WI38 (cell line): ENCODE measurements around the gene PARD3.
"Not testable (repeated sequence)": the region's sequence is repeated elsewhere in the genome, so short reads cannot be mapped to it uniquely, and the experiment has no call there.

ENCODE experiments used
- H3K4me3 ChIP-seq: 2 replicates; pipeline ENCODE4 v1.5.1; 2011; ENCODE audit warnings: low read depth, mild to moderate bottlenecking, control low read depth, low read length
- TF ChIP-seq, protein P1 (sequence below): IDR thresholded peaks from 2 replicates; pipeline ENCODE4 v1.5.1; 2012; ENCODE audit warnings: low read depth, mild to moderate bottlenecking, control low read depth, low read length

PARD3 gene

DNA sequence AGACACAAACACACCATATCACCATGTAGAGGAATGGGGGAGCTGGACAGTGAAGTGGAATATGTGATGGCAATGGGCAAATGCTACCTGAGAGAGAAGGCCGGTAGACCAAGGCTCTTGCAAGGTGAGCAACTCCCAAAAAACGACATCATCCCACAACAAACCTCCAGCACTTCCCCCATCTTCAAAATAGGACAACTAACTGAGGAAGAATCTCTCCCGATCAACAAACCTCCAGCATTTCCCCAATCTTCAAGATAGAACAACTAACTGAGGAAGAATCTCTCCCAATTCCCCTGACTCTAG is 387.2 kb downstream of the PARD3 start:
- TF ChIP-seq, protein P1, sequence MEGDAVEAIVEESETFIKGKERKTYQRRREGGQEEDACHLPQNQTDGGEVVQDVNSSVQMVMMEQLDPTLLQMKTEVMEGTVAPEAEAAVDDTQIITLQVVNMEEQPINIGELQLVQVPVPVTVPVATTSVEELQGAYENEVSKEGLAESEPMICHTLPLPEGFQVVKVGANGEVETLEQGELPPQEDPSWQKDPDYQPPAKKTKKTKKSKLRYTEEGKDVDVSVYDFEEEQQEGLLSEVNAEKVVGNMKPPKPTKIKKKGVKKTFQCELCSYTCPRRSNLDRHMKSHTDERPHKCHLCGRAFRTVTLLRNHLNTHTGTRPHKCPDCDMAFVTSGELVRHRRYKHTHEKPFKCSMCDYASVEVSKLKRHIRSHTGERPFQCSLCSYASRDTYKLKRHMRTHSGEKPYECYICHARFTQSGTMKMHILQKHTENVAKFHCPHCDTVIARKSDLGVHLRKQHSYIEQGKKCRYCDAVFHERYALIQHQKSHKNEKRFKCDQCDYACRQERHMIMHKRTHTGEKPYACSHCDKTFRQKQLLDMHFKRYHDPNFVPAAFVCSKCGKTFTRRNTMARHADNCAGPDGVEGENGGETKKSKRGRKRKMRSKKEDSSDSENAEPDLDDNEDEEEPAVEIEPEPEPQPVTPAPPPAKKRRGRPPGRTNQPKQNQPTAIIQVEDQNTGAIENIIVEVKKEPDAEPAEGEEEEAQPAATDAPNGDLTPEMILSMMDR: no peak
- H3K4me3 ChIP-seq: no peak overlapping the region

DNA sequence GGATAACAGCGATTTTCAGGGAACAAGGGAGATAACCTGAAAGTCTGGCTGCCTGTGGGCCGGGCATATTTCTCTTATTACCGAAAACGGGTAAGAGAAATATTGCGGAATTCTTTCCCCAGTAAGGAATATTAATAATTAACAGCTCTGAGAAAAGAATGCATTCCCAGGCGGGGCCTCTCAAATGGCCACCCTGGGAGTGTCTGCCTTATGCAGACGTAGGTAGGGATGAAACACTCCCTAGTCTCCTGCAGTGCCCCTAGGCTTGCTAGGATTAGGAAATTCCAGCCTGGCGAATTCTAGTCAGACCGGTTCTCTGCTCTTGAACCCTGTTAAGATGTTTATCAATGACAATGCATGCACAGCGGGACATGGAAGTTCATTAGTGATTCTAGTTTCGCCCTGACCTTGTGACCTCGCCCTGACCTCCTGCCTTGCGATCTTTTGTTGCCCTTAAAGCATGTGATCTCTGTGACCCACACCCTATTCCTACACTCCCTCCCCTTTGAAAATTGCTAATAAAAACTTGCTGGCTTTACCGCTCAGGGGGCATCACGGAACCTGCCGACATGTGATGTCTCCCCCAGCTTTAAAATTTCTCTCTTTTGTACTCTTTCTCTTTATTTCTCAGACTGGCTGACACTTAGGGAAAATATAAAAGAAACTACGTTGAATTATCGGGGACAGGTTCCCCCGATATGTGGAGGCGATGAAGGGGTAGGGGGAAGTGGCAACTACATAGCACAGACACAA is 387.8 kb downstream of the PARD3 start:
- not testable (repeated sequence) for H3K4me3 ChIP-seq

DNA sequence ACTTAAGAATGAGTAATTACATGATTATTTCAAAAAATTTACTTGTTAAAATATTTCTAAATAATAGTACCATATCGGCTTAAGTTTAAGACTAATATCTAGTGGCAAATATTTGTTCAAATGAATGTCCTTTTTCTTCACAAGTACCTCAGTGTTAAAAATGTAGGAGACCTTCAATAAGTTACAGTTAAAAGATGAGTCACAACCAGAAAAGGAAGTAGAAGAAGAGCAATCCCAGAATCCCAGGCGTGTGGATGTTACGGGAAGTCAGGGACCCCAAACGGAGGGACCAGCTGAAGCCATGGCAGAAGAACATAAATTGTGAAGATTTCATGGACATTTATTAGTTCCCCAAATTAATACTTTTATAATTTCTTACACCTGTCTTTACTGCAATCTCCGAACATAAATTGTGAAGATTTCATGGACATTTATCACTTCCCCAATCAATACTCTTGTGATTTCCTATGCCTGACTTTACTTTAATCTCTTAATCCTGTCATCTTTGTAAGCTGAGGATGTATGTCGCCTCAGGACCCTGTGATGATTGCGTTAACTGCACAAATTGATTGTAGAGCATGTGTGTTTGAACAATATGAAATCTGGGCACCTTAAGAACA is 388.4 kb downstream of the PARD3 start:
- H3K4me3 ChIP-seq: not testable (repeated sequence)

DNA sequence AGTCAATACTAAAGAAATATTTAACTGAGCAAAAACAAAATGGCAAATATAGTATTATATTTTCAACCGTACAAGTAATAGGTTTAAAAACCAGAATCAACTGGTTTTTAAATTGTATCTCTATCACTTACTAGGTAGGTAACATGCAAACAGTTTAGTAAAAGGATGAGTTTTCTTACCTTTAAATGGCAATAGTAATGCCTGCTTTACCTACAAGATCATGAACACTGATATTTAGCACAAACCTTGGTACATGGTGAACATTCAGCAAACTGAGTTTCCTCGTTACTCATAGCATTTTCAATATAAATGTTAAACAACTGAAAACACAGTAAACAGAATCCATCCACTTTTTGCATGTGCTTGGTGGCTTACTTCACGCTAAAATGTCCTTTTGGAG is 389.1 kb downstream of the PARD3 start:
- TF ChIP-seq, protein P1: no peak
- no peak overlapping the region for H3K4me3 ChIP-seq

DNA sequence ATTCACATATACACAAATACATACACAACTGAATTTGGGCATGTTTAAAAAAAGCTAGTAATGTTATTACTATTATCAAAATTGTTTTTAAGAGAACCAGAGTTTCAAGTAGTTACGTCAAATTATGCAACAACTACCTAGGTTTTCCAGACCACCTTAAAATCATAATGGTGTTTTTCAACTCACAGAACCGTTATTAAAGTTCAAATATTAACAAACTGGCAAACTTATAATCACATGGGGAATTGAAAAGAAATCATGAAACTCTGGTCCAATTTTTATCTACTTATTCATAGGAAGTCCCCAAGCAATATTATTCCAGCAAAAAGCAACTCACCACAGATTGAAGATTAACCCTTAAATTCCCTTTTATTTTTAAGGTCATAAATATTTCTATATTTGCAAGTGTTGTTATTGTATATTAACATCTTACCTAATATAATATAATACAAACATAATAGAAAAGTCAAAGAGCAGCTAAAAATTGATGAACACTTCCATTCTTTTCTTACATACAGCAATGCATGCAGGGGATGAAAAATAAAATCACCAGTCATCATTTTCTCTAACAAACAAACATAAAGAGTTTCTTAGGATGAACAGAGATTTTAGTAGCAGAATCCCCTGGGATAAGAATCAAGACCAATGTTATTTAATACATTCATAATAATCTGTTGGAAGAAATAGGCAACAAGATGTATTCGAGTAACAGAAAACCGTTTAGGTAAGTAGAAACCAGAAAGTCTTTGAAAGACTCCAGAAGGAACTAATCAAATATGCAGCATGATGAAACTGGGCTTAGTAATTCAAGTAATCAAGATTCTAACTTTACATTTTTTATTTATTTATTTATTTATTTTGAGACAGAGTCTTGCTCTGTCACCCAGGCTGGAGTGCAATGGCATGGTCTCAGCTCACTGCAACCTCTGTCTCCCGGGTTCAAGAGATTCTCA is 391.1 kb downstream of the PARD3 start:
- H3K4me3 ChIP-seq: no peak overlapping the region
- TF ChIP-seq, protein P1: no peak

DNA sequence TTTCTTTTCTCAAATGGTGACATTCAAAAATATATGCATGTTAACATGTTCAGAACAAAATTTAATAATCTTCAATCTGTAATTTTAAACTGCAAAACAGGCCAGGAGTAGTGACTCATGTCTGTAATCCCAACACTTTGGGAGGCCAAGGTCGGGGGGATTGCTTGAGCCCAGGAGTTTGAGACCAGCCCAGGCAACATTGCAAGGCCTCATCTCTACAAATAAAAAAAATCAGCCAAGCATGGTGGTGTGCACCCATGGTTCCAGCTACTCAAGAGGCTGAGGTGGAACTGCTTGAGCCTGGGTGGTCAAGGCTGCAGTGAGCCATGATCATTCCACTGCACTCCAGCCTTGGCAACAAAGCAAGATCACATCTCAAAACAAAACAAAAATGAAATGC is 394.3 kb downstream of the PARD3 start:
- TF ChIP-seq, protein P1: no peak
- no peak overlapping the region for H3K4me3 ChIP-seq

DNA sequence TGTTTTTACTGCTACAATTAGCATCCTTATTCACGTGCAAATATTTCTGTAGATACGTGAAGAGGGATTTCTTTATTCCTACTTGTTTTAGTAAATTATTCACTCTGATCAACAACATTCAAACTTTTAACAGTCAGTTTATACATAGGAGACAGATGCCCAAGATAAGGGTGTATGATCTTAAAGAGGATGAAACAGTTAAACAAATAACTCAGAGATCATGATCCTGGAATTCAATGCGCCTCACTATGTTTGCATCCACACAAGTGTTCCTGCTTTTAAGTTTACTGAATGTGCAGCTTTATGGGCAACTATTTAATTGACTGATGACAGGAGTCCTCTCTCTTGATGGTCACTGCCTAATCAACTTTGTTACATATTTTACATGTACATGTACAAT is 394.8 kb downstream of the PARD3 start:
- no peak overlapping the region for H3K4me3 ChIP-seq
- TF ChIP-seq, protein P1: no peak

DNA sequence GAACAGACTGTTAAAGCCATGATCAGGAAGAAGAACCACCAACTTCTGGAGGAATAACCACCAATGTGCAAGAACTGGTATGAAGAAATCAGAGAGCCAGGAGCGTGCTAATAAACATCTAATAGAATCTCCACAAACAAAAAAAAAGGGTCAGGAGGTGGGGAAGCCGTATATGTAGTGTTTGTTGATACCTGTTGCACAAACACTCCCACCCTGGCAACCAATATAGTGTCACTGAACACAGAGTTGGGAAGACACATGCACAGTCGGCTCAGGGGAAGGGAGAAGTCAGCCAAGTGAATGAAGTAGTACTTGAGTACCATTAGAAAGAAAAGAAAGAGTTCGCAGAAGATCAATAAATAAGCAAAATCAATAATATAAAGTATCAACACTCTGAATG is 400.1 kb downstream of the PARD3 start:
- H3K4me3 ChIP-seq: no peak overlapping the region
- TF ChIP-seq, protein P1: no peak
